ENCODE measurements around the gene COMP.

Gene COMP

DNA sequence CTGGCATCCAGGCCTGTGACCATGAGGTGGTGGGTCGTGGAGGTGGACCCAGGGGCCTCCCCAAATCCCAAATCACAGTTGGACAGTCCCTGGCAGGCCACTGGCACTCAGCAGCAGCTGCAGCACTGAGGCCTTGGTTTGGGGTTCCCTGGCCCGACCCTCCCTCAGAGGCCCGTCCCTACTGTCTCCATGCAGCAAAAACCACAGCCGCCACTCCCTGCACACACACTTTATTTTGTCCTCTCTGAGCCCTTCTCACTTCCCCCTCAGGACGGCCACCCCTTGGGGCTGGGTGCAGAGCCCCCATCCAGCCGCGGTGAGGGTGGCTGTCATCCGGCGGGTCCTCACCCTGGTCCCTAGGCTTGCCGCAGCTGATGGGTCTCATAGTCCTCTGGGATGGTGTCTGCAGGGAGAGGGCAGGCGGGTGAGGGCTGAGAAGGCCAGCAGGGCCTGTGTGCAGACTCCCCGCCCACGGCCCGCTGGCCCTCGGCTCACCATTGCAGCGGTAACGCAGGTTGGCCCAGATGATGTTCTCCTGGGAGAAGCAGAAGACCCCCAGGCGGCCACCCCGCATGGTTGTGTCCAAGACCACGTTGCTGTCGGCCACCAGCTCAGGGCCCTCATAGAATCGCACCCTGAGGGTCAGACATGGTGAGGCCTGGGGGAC, 8.4 kb downstream of the COMP start:
- DNase-seq, result no peak

DNA sequence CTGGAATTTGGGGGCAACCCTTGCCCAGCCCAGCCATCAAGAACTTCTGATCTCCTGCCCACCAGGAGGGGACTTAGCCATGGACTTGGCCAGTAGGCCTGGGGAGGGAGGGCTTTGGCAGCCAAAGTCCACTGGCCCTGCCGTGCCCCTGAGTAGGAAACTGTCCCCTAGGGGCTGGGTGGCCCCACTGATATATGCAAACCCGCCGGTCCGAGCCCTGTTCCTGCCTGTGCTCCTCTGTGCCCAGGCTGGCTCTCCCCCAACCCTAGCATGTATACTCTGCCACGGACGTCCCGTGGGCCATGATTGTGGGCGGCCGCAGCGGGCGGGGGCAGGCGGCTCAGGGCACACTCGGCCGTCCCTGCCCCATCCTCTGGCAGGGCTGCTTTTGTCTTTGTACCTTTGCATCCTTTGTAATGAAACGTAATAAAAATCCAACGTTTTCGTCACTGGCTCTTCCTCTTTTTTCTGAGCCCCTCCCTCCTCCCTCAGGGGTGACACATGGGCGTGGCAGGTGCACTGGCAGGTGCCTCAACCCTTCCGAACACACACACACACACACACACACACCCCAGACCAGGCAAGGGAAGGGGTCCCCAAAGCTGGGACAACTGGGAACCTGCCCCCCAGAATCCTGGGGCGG, 9.1 kb downstream of the COMP start:
- no peak for DNase-seq

DNA sequence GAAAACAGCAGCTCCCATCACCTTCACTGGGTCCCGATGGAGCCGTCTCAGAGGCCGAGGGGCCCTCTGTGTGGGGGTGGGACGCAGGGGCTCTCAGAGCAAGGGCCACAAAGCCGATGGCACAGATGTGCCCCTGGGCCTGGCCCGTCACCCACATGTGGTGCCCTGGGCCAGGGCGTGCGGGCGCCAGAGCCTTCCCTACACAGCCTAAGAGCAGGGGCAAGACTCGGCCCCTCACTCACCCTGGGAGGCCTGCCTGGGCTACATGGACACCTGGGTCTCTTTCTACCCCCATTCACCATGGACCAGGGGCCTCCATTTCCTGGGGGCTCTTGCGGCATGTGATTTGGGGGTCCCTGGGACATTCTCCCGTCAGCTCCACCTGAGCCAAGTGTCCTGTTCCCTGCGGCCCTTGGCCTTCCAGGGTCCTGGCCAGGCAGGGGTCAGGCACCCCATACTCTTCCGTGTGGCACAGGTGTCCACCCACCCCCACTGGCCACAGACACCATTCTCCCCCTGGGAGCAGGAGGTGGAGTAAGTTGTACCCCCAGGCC, 10.0 kb downstream of the COMP start:
- no peak for DNase-seq

DNA sequence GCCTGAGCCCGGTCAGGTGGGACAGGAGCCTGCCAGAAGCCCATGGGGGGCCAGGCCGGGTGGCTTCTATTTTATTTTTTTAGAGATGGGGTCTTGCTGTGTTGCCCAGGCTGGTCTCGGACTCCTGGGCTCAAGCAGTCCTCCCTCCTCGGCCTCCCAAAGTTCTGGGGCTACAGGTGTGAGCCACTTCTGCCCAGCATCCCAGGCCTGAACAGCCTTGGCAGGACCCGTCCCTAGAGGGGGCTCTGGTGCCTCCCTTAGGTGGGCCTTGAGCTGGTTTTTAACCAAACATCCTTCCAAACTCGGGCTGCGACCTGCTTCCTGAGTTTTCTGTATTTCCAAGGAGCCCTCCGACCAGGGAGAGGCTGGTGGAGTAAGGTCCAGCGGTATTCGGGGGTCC, 10.5 kb downstream of the COMP start:
- DNase-seq, result no peak

DNA sequence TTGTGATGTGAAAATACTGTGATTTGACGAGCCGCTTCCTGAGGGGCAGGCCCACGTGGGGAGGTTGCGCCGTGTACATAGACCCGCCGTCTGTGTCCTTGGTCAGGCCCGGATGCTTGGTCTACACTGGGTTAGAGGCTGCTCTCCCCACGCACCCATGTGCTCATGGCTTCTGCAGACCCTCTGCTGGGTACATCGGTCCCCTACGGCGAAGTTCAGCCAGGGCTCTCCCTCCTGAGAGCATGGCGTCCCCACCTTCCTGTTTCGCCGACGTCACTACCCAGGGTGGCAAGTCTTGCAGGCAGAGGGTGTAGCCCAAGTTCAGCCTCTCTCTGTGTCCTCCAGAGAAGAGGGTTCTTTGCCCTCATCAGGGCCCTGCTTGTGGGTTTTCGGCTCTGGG, 11.0 kb downstream of the COMP start:
- DNase-seq, result no peak

DNA sequence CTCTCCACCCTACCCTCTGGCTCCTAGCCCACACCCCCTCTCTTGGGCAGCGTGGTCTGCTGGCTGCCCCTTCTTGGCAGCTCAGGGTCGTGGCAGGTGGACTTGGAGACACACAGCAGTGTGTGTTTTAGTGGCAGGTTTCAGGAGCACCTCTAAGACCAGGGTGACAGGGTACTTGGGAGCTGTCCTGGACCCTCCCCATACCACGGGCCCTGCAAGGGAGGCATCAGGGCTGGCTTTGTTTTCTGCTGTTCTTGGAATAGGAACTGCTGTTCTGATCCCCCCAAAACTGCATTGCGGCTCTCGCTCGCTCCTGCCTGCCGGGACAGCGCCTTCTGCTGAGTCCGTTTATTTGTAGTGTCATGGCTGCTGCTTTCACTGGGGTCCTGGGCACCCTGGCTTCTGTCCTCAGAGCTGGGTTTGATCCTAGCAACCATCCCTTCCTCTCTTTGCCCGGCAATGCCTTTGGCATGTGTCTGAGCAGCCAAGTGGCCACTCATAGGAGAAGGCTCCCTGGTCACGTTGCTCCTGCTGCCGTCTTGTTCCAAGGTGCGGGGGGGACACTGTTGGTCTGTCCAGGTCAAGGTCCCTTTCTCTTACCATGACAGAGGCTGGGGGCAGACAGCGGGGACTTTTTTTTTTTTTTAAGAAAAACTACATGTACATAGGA, 12.1 kb downstream of the COMP start:
- DNase-seq, result no peak

DNA sequence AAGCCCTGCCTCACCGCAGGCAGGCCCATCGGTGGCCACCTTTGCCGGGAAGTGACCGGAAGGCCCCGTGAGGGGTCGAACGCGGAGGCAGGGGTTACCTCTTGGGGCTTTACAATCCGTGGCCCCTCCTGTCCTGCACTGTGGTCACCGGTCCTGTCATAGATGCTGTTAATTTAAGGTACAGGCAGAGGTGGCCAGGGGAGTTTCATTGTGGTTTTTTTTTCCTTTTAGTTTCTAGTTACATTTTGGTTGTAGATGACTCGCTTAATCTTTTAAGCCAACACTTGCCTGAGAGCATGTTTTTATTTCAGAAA, 13.1 kb downstream of the COMP start:
- DNase-seq, result no peak

DNA sequence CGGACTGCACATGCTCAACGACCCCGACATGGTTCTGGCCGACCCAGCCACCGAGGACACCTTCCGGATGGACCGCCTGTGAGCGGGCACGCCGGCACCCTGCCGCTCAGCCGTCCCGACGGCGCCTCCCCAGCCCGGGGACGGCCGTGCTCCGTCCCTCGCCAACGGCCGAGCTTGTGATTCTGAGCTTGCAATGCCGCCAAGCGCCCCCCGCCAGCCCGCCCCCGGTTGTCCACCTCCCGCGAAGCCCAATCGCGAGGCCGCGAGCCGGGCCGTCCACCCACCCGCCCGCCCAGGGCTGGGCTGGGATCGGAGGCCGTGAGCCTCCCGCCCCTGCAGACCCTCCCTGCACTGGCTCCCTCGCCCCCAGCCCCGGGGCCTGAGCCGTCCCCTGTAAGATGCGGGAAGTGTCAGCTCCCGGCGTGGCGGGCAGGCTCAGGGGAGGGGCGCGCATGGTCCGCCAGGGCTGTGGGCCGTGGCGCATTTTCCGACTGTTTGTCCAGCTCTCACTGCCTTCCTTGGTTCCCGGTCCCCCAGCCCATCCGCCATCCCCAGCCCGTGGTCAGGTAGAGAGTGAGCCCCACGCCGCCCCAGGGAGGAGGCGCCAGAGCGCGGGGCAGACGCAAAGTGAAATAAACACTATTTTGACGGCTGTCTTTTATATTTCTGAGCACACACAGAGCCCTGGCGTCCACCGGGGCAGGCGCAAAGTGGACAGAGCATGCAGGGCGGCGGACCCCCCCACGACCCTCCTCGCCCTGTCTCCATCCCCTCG, 13.6 kb downstream of the COMP start:
- DNase-seq, result no peak

DNA sequence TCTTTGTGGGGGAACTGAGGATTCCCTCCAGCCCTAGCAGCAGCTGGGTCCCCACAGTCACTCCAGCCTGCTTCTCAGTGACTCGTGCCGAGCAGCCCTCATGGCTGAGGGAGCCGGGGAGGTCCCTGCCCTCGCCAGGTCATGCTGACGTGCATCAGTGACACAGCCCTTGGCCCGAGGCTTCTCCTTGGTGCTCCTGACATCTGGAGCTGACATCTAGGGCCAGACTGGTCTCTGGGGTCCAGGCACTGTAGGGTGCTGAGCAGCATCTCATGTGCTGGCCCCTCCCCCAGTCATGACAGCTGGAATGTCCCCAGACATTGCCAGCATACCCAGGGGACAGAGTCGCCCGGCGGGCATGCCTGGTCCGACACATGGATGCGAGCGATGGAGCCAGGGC, 14.4 kb downstream of the COMP start:
- DNase-seq, result no peak

DNA sequence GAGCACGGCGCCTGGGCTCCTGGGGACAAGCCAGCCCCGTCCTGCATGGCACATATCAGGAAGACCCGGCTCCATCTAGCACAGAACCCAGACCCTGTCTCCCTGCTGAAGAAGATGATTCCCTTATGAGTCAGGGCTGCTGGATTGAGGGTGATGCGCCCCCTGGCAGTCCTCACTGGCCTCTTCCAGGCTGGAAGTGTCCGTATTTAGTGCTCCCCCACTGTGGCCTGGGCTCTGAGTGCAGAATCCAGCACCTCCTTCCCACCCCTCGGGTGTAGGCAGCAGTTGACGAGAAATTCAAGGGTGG, 14.9 kb downstream of the COMP start:
- DNase-seq, result no peak

DNA sequence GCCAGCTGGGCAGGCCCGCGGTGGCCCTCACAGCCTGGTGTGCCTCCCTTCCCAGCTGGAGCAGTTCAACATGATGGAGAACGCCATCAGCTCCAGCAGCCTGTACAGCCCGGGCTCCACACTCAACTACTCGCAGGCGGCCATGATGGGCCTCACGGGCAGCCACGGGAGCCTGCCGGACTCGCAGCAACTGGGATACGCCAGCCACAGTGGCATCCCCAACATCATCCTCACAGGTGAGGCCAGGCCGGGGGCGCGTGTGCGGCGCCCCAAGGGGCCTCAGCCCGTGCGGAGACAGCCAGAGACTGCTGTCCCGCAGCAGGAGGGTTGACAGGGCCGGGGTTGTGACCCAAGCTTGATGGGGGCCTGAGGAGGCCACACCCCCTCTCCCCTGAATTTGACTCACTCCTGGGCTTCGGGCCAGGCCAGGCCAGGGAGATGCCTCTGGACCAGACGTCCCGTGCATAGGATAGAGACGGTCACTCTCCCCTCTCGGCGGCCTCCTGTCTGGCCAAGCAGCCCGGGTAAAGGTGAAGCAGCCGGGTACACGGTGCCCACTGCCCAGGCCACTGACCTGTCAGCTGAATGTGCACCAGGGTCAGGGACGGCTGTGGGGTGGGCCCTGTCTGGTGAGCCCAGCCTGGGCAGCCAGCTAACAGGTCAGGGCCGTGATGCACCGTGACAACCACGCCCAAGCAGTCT, 15.4 kb downstream of the COMP start:
- no peak for DNase-seq

DNA sequence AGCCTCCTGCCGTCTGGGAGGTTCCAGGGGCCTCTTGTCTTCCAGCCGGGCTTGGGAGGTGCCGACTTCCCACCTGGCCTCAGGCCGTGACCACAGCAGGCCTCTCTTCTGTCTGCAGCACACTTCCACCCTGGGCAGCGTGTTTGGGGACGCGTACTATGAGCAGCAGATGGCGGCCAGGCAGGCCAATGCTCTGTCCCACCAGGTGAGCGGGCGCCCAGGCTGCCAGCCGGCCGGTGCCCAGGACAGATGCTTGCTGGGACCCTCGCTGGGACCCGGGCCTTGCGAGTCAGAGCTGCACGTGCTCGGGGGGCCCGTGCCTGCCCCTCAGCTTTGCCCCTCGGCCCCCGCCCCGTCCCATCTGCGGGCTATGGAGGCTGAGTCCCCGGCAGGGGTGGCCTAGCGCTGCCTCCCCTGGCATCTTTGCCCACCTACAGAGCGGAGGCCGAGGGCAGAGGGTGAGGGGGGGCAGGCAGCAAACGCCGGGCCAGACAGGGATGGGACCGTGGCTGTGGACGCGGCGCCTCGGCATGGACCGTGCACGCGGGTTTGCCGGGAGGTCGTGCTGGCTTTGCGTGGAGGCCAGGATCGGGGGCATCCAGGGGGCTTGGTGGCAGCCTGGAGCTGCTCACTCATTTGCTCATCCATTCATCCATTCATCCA, 16.2 kb downstream of the COMP start:
- no peak for DNase-seq

DNA sequence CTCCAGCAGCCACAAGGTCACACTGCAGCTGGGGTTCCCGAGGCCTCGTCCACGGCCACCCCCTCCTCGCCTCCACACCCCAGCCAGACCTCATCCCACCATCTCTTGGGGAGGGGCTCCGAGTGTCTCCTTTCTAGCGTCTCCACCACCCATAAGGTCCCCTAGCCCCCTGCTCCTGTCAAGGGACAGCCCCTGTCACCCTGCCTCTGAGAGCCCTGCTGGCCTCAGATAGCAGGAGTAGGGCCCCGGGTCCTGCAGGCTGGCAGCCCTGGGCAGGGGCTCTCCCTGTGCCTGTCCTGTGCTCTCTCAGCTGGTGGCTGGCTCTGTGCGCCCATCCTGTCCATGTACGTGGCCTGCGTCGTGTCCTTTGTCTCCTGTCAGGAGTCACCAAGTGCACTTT, 17.0 kb downstream of the COMP start:
- no peak for DNase-seq

DNA sequence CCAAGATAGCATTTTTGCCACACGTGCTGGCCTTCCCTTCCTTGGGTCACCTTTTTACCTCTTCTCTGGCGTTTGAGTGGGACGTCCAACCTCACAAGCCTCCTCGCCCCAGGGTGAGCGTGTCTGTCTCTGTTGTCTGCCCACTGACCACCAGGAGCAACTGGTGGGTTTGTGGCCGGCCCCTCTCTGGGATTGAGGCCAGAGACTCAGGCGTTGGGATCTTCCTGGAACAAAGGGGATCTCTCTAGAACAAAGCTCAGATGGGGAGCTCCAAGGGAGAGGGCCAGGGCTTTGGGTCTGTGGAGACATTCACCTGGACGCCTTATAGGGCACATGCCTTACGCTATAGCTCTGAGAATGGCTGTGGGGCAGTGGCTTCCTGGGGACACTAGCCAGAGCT, 17.4 kb downstream of the COMP start:
- DNase-seq, result no peak

DNA sequence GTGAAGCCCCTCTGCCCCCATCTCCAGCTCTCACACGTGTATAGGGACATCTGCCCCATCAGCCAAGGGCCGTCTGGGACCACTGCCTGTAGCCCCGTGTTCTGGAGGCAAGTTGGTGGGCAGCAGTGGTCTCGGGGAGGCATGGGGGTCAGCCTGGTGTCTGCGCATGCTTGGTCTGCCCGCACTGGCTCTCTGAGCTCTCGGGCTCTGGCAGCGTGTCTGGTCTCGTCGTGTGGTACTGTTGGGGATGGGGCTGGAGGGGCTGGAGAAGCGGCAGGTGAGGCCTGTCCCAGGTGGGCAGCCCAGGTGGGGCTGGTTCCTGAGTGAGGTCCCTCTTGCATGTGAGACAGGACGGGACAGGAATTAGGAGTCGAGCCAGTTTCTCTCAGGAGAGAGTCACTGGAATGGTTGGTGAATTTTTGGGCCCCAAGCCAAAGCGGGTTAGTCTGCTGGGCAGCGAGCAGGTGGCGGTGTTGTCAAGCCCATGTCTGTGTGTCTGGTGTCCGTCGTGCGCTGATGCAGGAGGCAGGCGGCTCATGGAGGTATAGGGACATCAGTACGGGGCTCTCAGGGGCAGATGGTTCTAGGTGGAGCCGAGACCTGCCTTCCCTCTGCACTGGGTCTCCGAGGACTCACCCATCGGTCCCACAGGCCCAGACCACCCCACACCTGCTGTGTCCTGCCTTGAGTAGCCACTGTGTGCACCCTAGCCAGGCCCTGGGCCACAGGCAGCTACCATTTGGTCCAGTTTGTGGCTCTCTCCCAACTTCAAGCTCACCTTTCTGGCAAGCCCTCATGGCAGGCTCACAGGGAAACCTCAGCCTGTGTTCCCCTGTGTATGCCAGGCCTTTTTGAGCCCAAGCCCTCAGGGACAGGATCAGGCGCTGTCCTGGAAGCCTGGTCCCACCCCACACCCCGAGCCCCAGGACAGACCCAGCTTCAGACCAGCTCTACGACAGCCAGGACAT, 18.2 kb downstream of the COMP start:
- no peak for DNase-seq

DNA sequence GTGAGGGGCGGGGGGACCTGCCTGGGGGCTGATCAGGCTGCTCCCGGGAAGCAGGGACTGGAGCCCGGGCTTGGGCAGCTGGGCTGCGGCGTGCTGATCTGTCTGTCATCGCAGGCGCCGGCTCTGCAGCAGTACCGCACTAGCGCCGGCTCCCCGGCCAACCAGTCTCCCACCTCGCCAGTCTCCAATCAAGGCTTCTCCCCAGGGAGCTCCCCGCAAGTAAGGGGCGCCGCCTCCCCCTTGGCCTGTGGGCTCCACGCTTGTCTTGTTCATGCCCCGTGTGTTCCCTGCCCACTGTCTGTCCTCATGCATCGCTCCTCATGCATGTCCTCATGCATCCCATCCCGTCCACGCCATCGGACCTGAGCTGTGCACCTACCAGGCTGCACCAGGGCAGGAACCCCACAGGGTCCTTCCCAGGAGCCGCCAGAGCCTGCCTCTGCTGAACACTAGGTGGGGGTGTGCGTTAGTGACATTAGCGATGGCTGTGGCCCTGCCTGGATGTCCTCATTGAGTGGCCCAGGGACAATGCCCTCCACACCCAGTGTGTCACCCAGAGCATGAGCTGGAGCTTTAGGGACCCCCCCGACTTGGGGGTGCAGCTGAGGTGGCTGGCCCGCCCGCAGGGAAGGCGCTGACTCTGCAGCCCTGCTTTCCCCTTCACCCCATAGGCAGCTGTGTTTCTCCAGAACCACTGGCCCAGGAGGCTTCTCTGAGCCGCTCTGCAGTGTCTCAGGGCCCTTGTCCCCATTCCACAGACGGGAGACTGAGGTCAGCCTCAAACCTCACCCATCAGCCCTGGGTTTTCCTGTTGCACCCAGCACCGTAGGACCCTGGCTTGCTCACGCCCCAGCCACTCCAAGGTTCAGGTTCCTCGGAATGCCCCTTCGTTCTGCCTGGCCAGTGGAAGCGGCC, 19.5 kb downstream of the COMP start:
- no peak for DNase-seq

DNA sequence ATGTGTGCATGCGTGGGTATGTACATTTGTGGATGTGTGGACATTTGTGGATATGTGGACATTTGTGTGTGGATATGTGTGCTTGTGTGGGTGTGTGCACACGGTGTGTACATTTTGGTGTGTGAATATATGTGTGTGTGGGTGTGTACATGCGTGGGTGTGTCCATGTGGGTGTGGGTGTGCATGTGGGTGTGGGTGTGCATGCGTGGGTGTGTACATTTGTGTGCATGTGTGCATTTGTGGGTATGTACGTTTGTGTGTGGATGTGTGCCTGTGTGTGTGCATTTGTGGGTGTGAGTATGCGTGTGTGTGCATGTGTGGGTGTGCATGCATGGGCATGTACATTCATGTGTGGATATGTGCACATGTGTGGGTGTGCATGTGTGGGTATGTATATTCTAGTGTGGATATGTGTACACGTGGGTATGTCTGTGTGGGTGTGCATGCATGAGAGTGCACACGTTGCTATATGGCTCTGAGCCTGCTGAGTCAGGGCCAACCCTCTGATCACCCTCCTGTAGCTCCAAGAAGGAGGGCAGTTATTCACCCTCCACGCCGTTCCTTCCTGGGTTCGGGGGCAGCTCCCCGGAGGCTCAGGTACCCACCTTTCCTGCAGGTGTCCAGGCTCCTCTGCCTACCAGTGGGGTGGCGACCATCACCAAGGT, 20.3 kb downstream of the COMP start:
- DNase-seq, result no peak

DNA sequence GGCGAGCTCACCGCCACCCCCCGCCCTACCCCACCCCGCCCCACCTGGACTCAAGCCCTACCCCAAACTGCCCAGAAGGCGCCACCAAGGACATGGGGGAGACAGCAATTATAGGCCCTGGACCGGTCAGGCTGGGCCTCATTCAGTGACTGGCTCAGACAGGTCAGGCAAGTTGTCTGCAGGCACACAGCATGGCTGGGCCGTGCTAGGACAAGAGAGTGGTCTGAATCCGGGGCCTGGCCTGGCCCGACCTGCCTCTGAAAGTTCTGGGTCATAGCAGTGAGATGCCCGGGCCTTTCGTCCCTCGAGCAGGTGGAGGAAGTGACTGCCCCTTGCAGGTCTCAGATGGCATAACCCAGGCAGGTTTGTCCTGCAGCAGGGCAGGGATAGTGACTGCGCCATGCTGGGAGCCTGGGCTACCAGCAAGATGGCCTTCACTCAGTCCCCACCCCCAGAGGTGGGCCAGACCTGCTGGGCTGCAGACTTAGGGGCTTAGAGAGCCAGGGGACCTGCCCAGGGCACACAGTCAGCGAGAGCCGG, 21.0 kb downstream of the COMP start:
- no peak for DNase-seq
